HepG2 (cell line): ENCODE measurements around the gene PANK2. TPM values are rescaled to one million over a fixed set of nuclear protein-coding genes. Genes with fewer than 3 reads are reported as not detected.

Experiments used
- ADNP ChIP-seq: sonication (generic); formaldehyde crosslinking; IDR thresholded peaks from 2 replicates; pipeline ENCODE4 v1.4.0; 2020; ENCODE audit warnings: missing genetic modification reagents
- ARHGAP35 ChIP-seq: sonication (generic); formaldehyde crosslinking; IDR thresholded peaks from 2 replicates; pipeline ENCODE4 v1.9.0; 2022; ENCODE audit warnings: mild to moderate bottlenecking, inconsistent platforms, moderate library complexity, missing genetic modification reagents, borderline replicate concordance
- BRF2 ChIP-seq: sonication (generic); formaldehyde crosslinking; IDR thresholded peaks from 2 replicates; pipeline ENCODE4 v1.8.1; 2022; ENCODE audit warnings: mild to moderate bottlenecking, missing genetic modification reagents
- ISL2 ChIP-seq: sonication (generic); formaldehyde crosslinking; IDR thresholded peaks from 2 replicates; pipeline ENCODE4 v1.5.0; 2020; ENCODE audit warnings: missing genetic modification reagents
- RNF2 ChIP-seq: fragments of 450-650 bp; conservative IDR thresholded peaks from 2 replicates; pipeline ENCODE4 v1.6.1; 2016; ENCODE audit warnings: low read depth
- SMC3 ChIP-seq: IDR thresholded peaks from 2 replicates; pipeline ENCODE4 v1.6.1; 2011; ENCODE audit warnings: low read length, improper control_type of control experiment
- ZFP1 ChIP-seq: IDR thresholded peaks from 2 replicates; pipeline ENCODE4 v1.6.1; 2016
- ZNF207 ChIP-seq: fragments of 450-650 bp; IDR thresholded peaks from 2 replicates; pipeline ENCODE4 v1.6.1; 2016; ENCODE audit warnings: antibody characterized with exemption, borderline replicate concordance
- ZNF232 ChIP-seq: sonication (generic); formaldehyde crosslinking; IDR thresholded peaks from 2 replicates; pipeline ENCODE4 v1.4.0; 2020; ENCODE audit warnings: missing genetic modification reagents, borderline replicate concordance
- ZNF354B ChIP-seq: sonication (generic); formaldehyde crosslinking; IDR thresholded peaks from 2 replicates; pipeline ENCODE4 v1.8.0; 2022; ENCODE audit warnings: mild to moderate bottlenecking, missing genetic modification reagents
- ZNF552 ChIP-seq: sonication (generic); formaldehyde crosslinking; IDR thresholded peaks from 2 replicates; pipeline ENCODE4 v1.9.0; 2022; ENCODE audit warnings: missing genetic modification reagents, mild to moderate bottlenecking, borderline replicate concordance
- ZNF724P ChIP-seq: sonication (generic); formaldehyde crosslinking; IDR thresholded peaks from 2 replicates; pipeline ENCODE4 v1.8.0; 2022; ENCODE audit warnings: missing genetic modification reagents, borderline replicate concordance
- ZNF737 ChIP-seq: sonication (generic); formaldehyde crosslinking; IDR thresholded peaks from 2 replicates; pipeline ENCODE4 v1.5.0; 2020; ENCODE audit warnings: missing genetic modification reagents, mild to moderate bottlenecking, borderline replicate concordance
- ZSCAN25 ChIP-seq: sonication (generic); formaldehyde crosslinking; IDR thresholded peaks from 2 replicates; pipeline ENCODE4 v1.8.0; 2022; ENCODE audit warnings: mild to moderate bottlenecking, missing genetic modification reagents
- polyA plus RNA-seq, 8 experiments: library from polyadenylated mRNA; depleted of rRNA in 3 of 8; stranded (reverse) in 7 of 8; unstranded in 1 of 8; fragments of >200 nt; fragmentation: Illumina TruSeq in 4 of 8; extraction: Trizol in 4 of 8; gene quantifications; 2 replicates each; pipeline versions ENCODE4 v1.2.1 to v1.2.3, GENCODE V29; 2011 to 2016; ENCODE audit warnings: low read depth in 4 of 8, missing spikeins in 1 of 8, mixed read lengths in 1 of 8; ENCODE audit not compliant: insufficient read depth in 1 of 8
- total RNA-seq, 5 experiments: library from RNA; depleted of rRNA; stranded (reverse); fragments of >200 nt; fragmentation: Illumina TruSeq; extraction: Trizol; gene quantifications; 2 replicates each; pipeline ENCODE4 v1.2.3, GENCODE V29; 2016; ENCODE audit warnings: low read depth in 1 of 5
- TF ChIP-seq, protein P1 (sequence below): sonication (generic); formaldehyde crosslinking; IDR thresholded peaks from 2 replicates; pipeline ENCODE4 v1.4.0; 2020; ENCODE audit warnings: mild to moderate bottlenecking, missing genetic modification reagents, borderline replicate concordance
- TF ChIP-seq, protein P2 (sequence below): sonication (generic); formaldehyde crosslinking; IDR thresholded peaks from 2 replicates; pipeline ENCODE4 v1.5.0; 2020; ENCODE audit warnings: missing genetic modification reagents

Gene PANK2
- total and polyA plus RNA-seq, 2 of the 13 experiments (the other 11 are each of a cell fraction or from before 2014, with no cell fraction given): 39.2 to 123 TPM

DNA sequence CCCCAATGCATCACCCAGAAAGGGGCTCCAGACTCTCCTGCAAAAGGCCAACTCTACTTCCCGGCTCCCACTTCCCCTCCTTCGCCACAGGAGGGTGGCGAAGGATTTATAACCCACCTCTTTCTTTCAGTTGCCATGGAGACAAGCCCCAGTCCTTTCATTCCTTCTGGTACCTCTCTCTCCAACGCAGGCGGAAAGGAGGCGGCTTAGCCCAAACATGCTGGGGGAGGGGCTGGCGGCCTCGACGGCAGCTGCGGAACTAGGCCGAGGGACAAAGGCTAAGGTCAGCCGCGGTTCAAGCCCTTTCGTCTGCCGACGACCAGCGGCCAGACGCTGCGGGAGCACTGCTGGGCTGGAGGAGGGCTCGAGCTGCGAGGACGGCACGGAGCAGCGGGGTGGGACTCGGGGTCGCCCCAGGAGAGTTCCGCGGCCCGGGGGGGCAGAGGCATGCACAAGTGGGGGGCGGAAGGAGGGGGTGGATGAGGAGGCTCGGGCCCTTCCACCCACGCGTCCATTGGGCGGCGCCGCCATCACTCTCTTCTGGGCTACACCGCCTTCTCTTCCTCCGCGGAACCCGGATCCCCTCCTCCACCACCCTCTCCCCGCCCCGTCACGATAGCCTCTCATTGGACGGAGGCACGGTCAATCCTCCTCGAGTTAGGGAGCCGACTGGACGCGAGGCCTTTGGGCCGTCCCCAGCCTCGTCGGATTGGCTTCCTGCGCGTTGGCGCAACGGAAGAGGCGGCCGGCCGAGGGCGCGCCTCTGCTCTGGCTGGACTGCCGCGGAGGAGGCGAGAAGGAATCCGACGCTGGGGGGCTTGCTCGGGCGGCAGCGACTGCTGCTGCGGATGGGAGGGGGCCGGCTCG, at the start of gene PANK2 (continued):
- TF ChIP-seq, protein P1, sequence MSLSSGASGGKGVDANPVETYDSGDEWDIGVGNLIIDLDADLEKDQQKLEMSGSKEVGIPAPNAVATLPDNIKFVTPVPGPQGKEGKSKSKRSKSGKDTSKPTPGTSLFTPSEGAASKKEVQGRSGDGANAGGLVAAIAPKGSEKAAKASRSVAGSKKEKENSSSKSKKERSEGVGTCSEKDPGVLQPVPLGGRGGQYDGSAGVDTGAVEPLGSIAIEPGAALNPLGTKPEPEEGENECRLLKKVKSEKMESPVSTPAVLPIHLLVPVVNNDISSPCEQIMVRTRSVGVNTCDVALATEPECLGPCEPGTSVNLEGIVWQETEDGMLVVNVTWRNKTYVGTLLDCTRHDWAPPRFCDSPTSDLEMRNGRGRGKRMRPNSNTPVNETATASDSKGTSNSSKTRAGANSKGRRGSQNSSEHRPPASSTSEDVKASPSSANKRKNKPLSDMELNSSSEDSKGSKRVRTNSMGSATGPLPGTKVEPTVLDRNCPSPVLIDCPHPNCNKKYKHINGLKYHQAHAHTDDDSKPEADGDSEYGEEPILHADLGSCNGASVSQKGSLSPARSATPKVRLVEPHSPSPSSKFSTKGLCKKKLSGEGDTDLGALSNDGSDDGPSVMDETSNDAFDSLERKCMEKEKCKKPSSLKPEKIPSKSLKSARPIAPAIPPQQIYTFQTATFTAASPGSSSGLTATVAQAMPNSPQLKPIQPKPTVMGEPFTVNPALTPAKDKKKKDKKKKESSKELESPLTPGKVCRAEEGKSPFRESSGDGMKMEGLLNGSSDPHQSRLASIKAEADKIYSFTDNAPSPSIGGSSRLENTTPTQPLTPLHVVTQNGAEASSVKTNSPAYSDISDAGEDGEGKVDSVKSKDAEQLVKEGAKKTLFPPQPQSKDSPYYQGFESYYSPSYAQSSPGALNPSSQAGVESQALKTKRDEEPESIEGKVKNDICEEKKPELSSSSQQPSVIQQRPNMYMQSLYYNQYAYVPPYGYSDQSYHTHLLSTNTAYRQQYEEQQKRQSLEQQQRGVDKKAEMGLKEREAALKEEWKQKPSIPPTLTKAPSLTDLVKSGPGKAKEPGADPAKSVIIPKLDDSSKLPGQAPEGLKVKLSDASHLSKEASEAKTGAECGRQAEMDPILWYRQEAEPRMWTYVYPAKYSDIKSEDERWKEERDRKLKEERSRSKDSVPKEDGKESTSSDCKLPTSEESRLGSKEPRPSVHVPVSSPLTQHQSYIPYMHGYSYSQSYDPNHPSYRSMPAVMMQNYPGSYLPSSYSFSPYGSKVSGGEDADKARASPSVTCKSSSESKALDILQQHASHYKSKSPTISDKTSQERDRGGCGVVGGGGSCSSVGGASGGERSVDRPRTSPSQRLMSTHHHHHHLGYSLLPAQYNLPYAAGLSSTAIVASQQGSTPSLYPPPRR: peak; percentile 51; the same call in 1 of the 2 replicates
- TF ChIP-seq ZSCAN25 (0 out of 2 replicates have a peak, but pooled peaks have one; percentile 39), SMC3 (peak; percentile 61), ZNF207 (no peak), ZNF737 (CRISPR knock-in tag) (peak; percentile 85; the same call in 1 of the 2 replicates), BRF2 (CRISPR knock-in tag) (peak; percentile 97), ZNF354B (no peak), ZNF232 (0 out of 2 replicates have a peak, but pooled peaks have one; percentile 17), RNF2 (peak; percentile 60), ZFP1 (no peak; the same call in 1 of the 2 replicates), ZNF724P (CRISPR knock-in tag) (no peak; the same call in 1 of the 2 replicates), ISL2 (CRISPR knock-in tag) (peak; percentile 83), ZNF552 (CRISPR knock-in tag) (peak; percentile 70; the same call in 1 of the 2 replicates), ARHGAP35 (CRISPR knock-in tag) (peak; percentile 95), ADNP (CRISPR knock-in tag) (no peak)
- TF ChIP-seq, protein P2, sequence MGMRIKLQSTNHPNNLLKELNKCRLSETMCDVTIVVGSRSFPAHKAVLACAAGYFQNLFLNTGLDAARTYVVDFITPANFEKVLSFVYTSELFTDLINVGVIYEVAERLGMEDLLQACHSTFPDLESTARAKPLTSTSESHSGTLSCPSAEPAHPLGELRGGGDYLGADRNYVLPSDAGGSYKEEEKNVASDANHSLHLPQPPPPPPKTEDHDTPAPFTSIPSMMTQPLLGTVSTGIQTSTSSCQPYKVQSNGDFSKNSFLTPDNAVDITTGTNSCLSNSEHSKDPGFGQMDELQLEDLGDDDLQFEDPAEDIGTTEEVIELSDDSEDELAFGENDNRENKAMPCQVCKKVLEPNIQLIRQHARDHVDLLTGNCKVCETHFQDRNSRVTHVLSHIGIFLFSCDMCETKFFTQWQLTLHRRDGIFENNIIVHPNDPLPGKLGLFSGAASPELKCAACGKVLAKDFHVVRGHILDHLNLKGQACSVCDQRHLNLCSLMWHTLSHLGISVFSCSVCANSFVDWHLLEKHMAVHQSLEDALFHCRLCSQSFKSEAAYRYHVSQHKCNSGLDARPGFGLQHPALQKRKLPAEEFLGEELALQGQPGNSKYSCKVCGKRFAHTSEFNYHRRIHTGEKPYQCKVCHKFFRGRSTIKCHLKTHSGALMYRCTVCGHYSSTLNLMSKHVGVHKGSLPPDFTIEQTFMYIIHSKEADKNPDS (CRISPR knock-in tag): peak; percentile 75; the same call in 1 of the 2 replicates
